WERI-Rb-1 (cell line): ENCODE results near the gene MADD.

Experiments
- DNase-seq: peaks from one replicate; pipeline ENCODE4 v3.0.0-alpha.2; 2020
- H3K27ac ChIP-seq: fragments of 250-450 bp; sonication (Bioruptor Pico); 2 replicates; pipeline ENCODE4 v1.5.1; 2020; ENCODE audit warnings: mild to moderate bottlenecking, moderate library complexity
- H3K27me3 ChIP-seq: fragments of 250-450 bp; sonication (Bioruptor Pico); 2 replicates; pipeline ENCODE4 v1.5.1; 2021; ENCODE audit warnings: mild to moderate bottlenecking, low read depth, moderate library complexity; ENCODE audit not compliant: insufficient read depth, severe bottlenecking
- H3K36me3 ChIP-seq: fragments of 250-450 bp; sonication (Bioruptor Pico); 2 replicates; pipeline ENCODE4 v1.5.1; 2020; ENCODE audit warnings: mild to moderate bottlenecking, moderate library complexity
- H3K4me3 ChIP-seq: 2 replicates; pipeline ENCODE4 v1.5.1; 2011; ENCODE audit warnings: low read depth, mild to moderate bottlenecking, control low read depth, low read length
- H3K9me3 ChIP-seq: fragments of 250-450 bp; sonication (Bioruptor Pico); 2 replicates; pipeline ENCODE4 v1.5.1; 2021; ENCODE audit warnings: mild to moderate bottlenecking, moderate library complexity; ENCODE audit not compliant: severe bottlenecking
- CTCF ChIP-seq: IDR thresholded peaks from 2 replicates; pipeline ENCODE4 v1.5.1; 2011; ENCODE audit warnings: low read depth, mild to moderate bottlenecking, control low read depth, inconsistent platforms, low read length

MADD gene

GRCh38 chr11:47342854-47343253 lies 72.9 kb downstream of the MADD start:
- Histone ChIP-seq H3K4me3 (no peak overlapping the region), H3K9me3 (no peaks in the 10 kb centered on the region), H3K27me3 (no peaks in the 10 kb centered on the region), H3K27ac (no peak overlapping the region), H3K36me3 (no peaks in the 10 kb centered on the region)
- TF ChIP-seq CTCF = no peak
- DNase-seq = no peak

DNA sequence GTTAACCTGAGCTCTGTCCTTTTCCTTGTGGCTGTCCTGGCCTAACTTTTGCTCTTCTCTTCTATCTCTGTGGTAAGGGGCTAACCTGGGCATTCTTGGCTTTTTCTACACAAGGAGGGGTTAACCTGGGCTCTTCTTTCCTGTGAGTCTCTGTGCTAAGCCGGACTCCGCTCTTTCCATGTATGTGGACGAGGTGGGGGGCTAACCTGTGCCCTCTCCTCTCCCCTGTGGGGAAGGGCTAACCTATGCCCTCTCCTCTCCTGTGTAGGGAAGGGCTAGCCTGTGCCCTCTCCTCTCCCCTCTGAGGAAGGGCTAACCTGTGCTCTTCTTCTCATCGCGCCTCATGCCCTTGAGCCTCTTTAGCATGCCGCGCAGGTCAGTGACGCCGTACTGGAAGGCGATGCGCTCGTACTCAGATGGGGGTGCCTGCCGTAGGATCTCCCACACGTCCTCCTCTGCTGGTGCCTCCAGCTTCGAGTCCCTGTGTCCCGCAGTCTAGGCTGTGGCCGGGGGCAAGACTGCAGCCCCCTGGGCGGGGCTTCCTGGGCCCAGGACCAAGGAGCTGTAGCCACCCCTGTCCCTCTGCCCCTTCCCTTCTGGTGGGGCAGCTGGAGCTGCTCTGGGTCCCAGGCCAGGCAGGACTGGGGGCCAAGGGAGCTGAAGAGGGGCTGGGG lies 76.1 kb downstream of the MADD start:
- DNase-seq = no peak
- Histone ChIP-seq H3K27ac (no peak overlapping the region), H3K27me3 (no peaks in the 10 kb centered on the region), H3K4me3 (no peak overlapping the region), H3K36me3 (no peaks in the 10 kb centered on the region), H3K9me3 (no peaks in the 10 kb centered on the region)
- TF ChIP-seq CTCF = no peak

GRCh38 chr11:47347137-47347536 lies 77.2 kb downstream of the MADD start:
- DNase-seq = no peak
- no peaks in the 10 kb centered on the region for H3K36me3 ChIP-seq
- TF ChIP-seq CTCF = no peak
- H3K4me3 ChIP-seq = no peak overlapping the region
- H3K9me3 ChIP-seq = no peaks in the 10 kb centered on the region
- no peak overlapping the region for H3K27ac ChIP-seq
- no peaks in the 10 kb centered on the region for H3K27me3 ChIP-seq

- TF ChIP-seq CTCF = no peak
- Histone ChIP-seq H3K27me3 (no peaks in the 10 kb centered on the region), H3K9me3 (no peaks in the 10 kb centered on the region), H3K36me3 (no peaks in the 10 kb centered on the region), H3K4me3 (no peak overlapping the region), H3K27ac (no peak overlapping the region)
- DNase-seq = no peak
Observed at GRCh38 chr11:47348131-47348802, 78.3 kb downstream of the MADD start.

- peak overlapping the region; percentile 64 for H3K27ac ChIP-seq
- TF ChIP-seq CTCF = peak; percentile 61
- peak; percentile 81 for DNase-seq
- no peaks in the 10 kb centered on the region for H3K27me3 ChIP-seq
- no peaks in the 10 kb centered on the region for H3K9me3 ChIP-seq
- H3K4me3 ChIP-seq = no peak overlapping the region
- H3K36me3 ChIP-seq = no peaks in the 10 kb centered on the region
Observed at GRCh38 chr11:47348859-47349258, 78.9 kb downstream of the MADD start.
